Panc1 (cell line): Measurements from ENCODE around the gene TPSG1. TPM values are rescaled to one million over a fixed set of nuclear protein-coding genes. Genes with fewer than 3 reads are reported as not detected.

Experiments
- ATAC-seq: fragments of 200-7000 bp; cut with Tn5 transposase; 2 replicates; pipeline ENCODE4 v1.9.1; 2020; ENCODE audit warnings: mild to moderate bottlenecking, moderate library complexity
- BruUV-seq: library from RNA; stranded (reverse); fragments of 400-500 nt; replicated peaks from 2 replicates; lab custom pipeline; 2021; lab: Mats Ljungman, UMichigan
- CTCF ChIA-PET: fragments of 300-600 bp; sonication (Branson Sonifier 250); formaldehyde crosslinking; loops from one replicate; lab custom pipeline; 2022; ENCODE audit warnings: antibody characterized with exemption; lab: Charles Lee
- POLR2A ChIA-PET: fragments of 300-600 bp; sonication (Branson Sonifier 250); formaldehyde crosslinking; loops from one replicate; lab custom pipeline; 2022; ENCODE audit warnings: antibody characterized with exemption; lab: Charles Lee
- DNase-seq: peaks from one replicate; pipeline ENCODE4 v3.0.0-alpha.2; 2010; ENCODE audit warnings: low read depth, low spot score
- H3K27ac ChIP-seq: 2 replicates; pipeline ENCODE4 v1.5.1; 2011; ENCODE audit warnings: mild to moderate bottlenecking, low read length, inconsistent platforms
- H3K27me3 ChIP-seq: fragments of 200-500 bp; sonication (Bioruptor generic); 2 replicates; pipeline ENCODE4 v1.6.0; 2014; ENCODE audit warnings: low read length, inconsistent platforms; ENCODE audit not compliant: control insufficient read depth, insufficient read depth
- H3K36me3 ChIP-seq: fragments of 200-500 bp; sonication (Bioruptor generic); 2 replicates; pipeline ENCODE4 v1.5.1; 2014; ENCODE audit warnings: inconsistent platforms, mild to moderate bottlenecking, low read length, moderate library complexity; ENCODE audit not compliant: control insufficient read depth, insufficient read depth
- H3K4me1 ChIP-seq: 2 replicates; pipeline ENCODE4 v1.5.1; 2011; ENCODE audit warnings: inconsistent platforms, mild to moderate bottlenecking, low read length, moderate library complexity; ENCODE audit not compliant: control insufficient read depth, insufficient read depth
- H3K4me3 ChIP-seq, 2 experiments: 2 replicates each; pipeline ENCODE4 v1.5.1; 2011 to 2012; ENCODE audit warnings: low read depth in 2 of 2, low read length in 2 of 2, mild to moderate bottlenecking in 2 of 2, inconsistent platforms in 1 of 2, moderate library complexity in 1 of 2
- H3K9me3 ChIP-seq: fragments of 200-500 bp; sonication (Bioruptor generic); 2 replicates; pipeline ENCODE4 v1.5.1; 2014; ENCODE audit warnings: low read depth, mild to moderate bottlenecking, inconsistent platforms, low read length, moderate library complexity; ENCODE audit not compliant: control insufficient read depth, insufficient read depth
- POLR2AphosphoS5 ChIP-seq: IDR thresholded peaks from 2 replicates; pipeline ENCODE4 v1.6.1; 2012; ENCODE audit warnings: mild to moderate bottlenecking, low read depth, low read length, moderate library complexity
- SIN3A ChIP-seq: IDR thresholded peaks from 2 replicates; pipeline ENCODE4 v1.6.1; 2012; ENCODE audit warnings: low read depth, mild to moderate bottlenecking, low read length, moderate library complexity, borderline replicate concordance; ENCODE audit not compliant: insufficient read depth
- TCF7L2 ChIP-seq: IDR thresholded peaks from 2 replicates; pipeline ENCODE4 v1.6.1; 2011; ENCODE audit warnings: mild to moderate bottlenecking, low read depth, low read length, inconsistent platforms
- in situ Hi-C: cut with HindIII; loops from 2 replicates; pipeline ENCODE4 v1.10.0; 2016; ENCODE audit warnings: low sequenced_read_pairs, low pct_unique_long_range_greater_than_20kb
- intact Hi-C: fragments of 100-400 bp; cut with micrococcal nuclease; formaldehyde crosslinking; loops from one replicate; pipeline ENCODE4 v1.10.0; 2022; ENCODE audit not compliant: unreplicated experiment
- total RNA-seq: library from RNA; stranded (reverse); gene quantifications from one replicate; pipeline ENCODE4 v1.2.1, GENCODE V29; 2021; ENCODE audit not compliant: unreplicated experiment
- TF ChIP-seq, protein P1 (sequence below): fragments of 450-650 bp; IDR thresholded peaks from 2 replicates; pipeline ENCODE4 v1.5.1; 2017; ENCODE audit warnings: mild to moderate bottlenecking
- TF ChIP-seq, protein P2 (sequence below), 2 experiments: IDR thresholded peaks; 2 replicates each; pipeline ENCODE4 v1.6.1; 2011 to 2012; ENCODE audit warnings: low read depth in 2 of 2, control low read depth in 1 of 2, low read length in 1 of 2, mild to moderate bottlenecking in 1 of 2, moderate library complexity in 1 of 2; ENCODE audit not compliant: insufficient read depth in 1 of 2

TPSG1 gene
- total RNA-seq, 1 experiment from 2014 or later, result 4.6 TPM

DNA sequence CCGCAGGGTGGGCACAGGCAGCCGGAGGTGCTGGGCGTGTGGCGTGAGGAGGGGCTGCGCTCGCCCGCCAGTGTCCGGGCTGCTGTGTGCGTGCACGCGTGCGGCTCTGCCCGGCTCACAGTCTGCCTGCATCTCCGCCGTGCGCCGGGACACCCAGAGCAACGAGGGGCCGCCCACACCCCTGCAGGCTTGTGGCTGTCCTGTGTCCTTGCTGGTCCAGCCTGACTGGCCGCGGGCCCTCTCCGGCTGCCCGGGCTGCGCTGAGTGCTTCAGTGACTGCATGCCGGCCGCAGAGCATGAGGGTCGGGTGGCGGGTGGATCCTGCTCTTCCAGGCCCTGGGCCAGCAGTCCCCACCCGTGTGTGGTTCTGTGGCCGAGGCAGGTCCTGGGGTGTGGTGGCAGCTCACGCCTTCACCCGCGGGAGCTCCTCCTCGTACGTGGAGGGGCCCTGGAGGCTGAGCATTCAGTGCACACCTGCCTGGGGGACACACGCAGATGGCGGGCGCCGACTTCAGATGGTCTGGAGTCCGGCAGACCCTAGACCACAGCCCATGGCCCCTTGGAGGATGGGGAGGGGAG lies 12.4 kb downstream of the TPSG1 start:
- CTCF ChIA-PET, result no interaction called here
- intact Hi-C loops, result no loop called here

DNA sequence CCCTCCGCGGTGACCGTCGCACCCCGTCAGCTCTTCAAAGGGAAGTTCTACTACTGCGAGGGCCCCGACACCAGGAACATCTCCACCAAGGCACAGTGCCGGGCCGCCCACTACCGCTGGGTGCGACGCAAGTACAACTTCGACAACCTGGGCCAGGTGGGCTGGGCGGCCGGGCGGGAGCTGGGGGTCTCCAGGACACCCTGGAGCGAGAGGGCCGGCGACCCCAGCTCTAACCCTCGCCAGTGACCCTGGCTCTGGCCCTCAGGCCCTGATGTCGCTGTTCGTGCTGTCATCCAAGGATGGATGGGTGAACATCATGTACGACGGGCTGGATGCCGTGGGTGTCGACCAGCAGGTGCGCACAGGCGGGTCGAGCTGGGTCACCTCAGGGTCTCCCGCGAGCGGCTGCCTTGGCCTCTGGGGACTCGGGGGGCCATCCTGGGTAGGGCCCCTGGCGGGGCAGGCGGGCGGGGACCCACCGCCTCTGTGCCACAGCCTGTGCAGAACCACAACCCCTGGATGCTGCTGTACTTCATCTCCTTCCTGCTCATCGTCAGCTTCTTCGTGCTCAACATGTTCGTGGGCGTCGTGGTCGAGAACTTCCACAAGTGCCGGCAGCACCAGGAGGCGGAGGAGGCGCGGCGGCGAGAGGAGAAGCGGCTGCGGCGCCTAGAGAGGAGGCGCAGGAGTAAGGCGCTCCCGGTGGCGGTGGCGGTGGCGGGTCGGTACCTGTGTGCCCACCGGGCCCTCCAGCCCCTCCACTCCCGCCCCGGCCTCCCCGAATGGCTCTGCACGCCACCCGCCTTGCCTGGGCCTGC lies 13.4 kb downstream of the TPSG1 start:
- no peak overlapping the region for H3K27ac ChIP-seq
- TF ChIP-seq TCF7L2 (no peak), POLR2AphosphoS5 (no peak), SIN3A (no peak)
- TF ChIP-seq, protein P1, sequence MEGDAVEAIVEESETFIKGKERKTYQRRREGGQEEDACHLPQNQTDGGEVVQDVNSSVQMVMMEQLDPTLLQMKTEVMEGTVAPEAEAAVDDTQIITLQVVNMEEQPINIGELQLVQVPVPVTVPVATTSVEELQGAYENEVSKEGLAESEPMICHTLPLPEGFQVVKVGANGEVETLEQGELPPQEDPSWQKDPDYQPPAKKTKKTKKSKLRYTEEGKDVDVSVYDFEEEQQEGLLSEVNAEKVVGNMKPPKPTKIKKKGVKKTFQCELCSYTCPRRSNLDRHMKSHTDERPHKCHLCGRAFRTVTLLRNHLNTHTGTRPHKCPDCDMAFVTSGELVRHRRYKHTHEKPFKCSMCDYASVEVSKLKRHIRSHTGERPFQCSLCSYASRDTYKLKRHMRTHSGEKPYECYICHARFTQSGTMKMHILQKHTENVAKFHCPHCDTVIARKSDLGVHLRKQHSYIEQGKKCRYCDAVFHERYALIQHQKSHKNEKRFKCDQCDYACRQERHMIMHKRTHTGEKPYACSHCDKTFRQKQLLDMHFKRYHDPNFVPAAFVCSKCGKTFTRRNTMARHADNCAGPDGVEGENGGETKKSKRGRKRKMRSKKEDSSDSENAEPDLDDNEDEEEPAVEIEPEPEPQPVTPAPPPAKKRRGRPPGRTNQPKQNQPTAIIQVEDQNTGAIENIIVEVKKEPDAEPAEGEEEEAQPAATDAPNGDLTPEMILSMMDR, result no peak
- TF ChIP-seq, protein P2, sequence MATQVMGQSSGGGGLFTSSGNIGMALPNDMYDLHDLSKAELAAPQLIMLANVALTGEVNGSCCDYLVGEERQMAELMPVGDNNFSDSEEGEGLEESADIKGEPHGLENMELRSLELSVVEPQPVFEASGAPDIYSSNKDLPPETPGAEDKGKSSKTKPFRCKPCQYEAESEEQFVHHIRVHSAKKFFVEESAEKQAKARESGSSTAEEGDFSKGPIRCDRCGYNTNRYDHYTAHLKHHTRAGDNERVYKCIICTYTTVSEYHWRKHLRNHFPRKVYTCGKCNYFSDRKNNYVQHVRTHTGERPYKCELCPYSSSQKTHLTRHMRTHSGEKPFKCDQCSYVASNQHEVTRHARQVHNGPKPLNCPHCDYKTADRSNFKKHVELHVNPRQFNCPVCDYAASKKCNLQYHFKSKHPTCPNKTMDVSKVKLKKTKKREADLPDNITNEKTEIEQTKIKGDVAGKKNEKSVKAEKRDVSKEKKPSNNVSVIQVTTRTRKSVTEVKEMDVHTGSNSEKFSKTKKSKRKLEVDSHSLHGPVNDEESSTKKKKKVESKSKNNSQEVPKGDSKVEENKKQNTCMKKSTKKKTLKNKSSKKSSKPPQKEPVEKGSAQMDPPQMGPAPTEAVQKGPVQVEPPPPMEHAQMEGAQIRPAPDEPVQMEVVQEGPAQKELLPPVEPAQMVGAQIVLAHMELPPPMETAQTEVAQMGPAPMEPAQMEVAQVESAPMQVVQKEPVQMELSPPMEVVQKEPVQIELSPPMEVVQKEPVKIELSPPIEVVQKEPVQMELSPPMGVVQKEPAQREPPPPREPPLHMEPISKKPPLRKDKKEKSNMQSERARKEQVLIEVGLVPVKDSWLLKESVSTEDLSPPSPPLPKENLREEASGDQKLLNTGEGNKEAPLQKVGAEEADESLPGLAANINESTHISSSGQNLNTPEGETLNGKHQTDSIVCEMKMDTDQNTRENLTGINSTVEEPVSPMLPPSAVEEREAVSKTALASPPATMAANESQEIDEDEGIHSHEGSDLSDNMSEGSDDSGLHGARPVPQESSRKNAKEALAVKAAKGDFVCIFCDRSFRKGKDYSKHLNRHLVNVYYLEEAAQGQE (IDR thresholded peaks at IDR 0.05; ENCODE audit: insufficient read depth in 1 of 2, low read depth in 2 of 2, low read length in 1 of 2), result no peak
- H3K27me3 ChIP-seq, result no peaks in the 10 kb centered on the region
- H3K4me1 ChIP-seq, result no peaks in the 10 kb centered on the region
- intact Hi-C loops, result no loop called here
- no peaks in the 10 kb centered on the region for H3K9me3 ChIP-seq
- no peaks in the 10 kb centered on the region; the same call in 1 of the 2 replicates for H3K36me3 ChIP-seq
- no peak overlapping the region for H3K4me3 ChIP-seq
- ChIA-PET POLR2A (no interaction called here), CTCF (interaction anchor here (0.6 kb wide), 2 partner anchors 174 to 687 kb away, joined by 4 to 7 read pairs; no protein-coding TSS in a partner anchor)
- no TSS peak for BruUV-seq
- in situ Hi-C loops, result no loop called here
- ATAC-seq (no peak), DNase-seq (no peak)

More for the DNA sequence above, 12.4 kb downstream of the TPSG1 start:
- POLR2A ChIA-PET, result no interaction called here
- TF ChIP-seq POLR2AphosphoS5, result no peak
- TF ChIP-seq, protein P2 (IDR thresholded peaks at IDR 0.05; ENCODE audit: insufficient read depth in 1 of 2, low read depth in 2 of 2, low read length in 1 of 2), result no peak
- no peak for TF ChIP-seq TCF7L2
- TF ChIP-seq SIN3A, result no peak
- TF ChIP-seq, protein P1, result no peak
- no TSS peak for BruUV-seq
- no peaks in the 10 kb centered on the region for H3K9me3 ChIP-seq
- in situ Hi-C loops, result no loop called here
- no peaks in the 10 kb centered on the region for H3K4me1 ChIP-seq
- H3K4me3 ChIP-seq, result no peak overlapping the region
- no peak for DNase-seq
- no peak for ATAC-seq
- no peak overlapping the region for H3K27ac ChIP-seq
- H3K27me3 ChIP-seq, result no peaks in the 10 kb centered on the region
- no peaks in the 10 kb centered on the region; the same call in 1 of the 2 replicates for H3K36me3 ChIP-seq
